ENCODE data around the gene TSHZ3.

The TSHZ3 gene

GRCh38 chr19:31306006-31306753, 43.1 kb downstream of the TSHZ3 start:
- TF ChIP-seq CTCF (IDR thresholded peaks at IDR 0.05; ENCODE audit: extremely low read depth, missing control alignments) = no peak
- DNase-seq (ENCODE audit: low spot score) = no peak

- DNase-seq (ENCODE audit: low spot score) = no peak
- no peak for TF ChIP-seq CTCF (IDR thresholded peaks at IDR 0.05; ENCODE audit: extremely low read depth, missing control alignments)
Observed at GRCh38 chr19:31304831-31305312, 44.4 kb downstream of the TSHZ3 start.

GRCh38 chr19:31303262-31303815, 45.9 kb downstream of the TSHZ3 start:
- DNase-seq (ENCODE audit: low spot score) = no peak
- TF ChIP-seq CTCF (IDR thresholded peaks at IDR 0.05; ENCODE audit: extremely low read depth, missing control alignments) = no peak

GRCh38 chr19:31301306-31301980, 47.8 kb downstream of the TSHZ3 start:
- DNase-seq (ENCODE audit: low spot score) = no peak
- no peak for TF ChIP-seq CTCF (IDR thresholded peaks at IDR 0.05; ENCODE audit: extremely low read depth, missing control alignments)

- no peak for TF ChIP-seq CTCF (IDR thresholded peaks at IDR 0.05; ENCODE audit: extremely low read depth, missing control alignments)
- no peak for DNase-seq (ENCODE audit: low spot score)
Observed at GRCh38 chr19:31300422-31300821, 48.8 kb downstream of the TSHZ3 start.

GRCh38 chr19:31299665-31300064, 49.6 kb downstream of the TSHZ3 start:
- no peak for TF ChIP-seq CTCF (IDR thresholded peaks at IDR 0.05; ENCODE audit: extremely low read depth, missing control alignments)
- DNase-seq (ENCODE audit: low spot score) = no peak

DNA sequence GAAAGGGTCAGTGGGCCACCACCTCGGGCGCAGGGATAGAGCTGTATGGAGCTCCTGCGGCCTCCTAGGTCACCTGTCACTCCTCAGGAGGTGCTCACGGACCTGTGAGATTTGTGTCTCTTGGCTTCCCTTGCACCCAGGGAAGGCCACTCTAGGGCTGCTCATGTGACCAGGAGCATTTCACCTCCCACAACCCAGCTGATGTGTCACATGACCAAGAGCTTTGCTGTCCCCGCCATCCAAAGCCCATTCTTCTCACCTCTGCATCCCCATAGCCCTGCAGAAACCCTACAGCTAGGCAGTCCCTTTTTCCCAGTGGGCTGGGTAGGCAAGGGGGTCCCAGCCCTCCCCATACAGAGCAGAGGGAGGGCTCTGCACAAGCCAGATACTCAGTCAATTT, 51.2 kb downstream of the TSHZ3 start:
- TF ChIP-seq CTCF (IDR thresholded peaks at IDR 0.05; ENCODE audit: extremely low read depth, missing control alignments) = no peak
- DNase-seq (ENCODE audit: low spot score) = no peak

Measured in GM20000 (cell line).